GM12801 (cell line): ENCODE data around the gene SHLD1.

Experiments
- CTCF ChIP-seq: IDR thresholded peaks from one replicate; pipeline ENCODE4 v1.5.1; 2011; ENCODE audit warnings: control low read depth; ENCODE audit not compliant: insufficient read length; ENCODE audit errors: extremely low read depth

The SHLD1 gene

DNA sequence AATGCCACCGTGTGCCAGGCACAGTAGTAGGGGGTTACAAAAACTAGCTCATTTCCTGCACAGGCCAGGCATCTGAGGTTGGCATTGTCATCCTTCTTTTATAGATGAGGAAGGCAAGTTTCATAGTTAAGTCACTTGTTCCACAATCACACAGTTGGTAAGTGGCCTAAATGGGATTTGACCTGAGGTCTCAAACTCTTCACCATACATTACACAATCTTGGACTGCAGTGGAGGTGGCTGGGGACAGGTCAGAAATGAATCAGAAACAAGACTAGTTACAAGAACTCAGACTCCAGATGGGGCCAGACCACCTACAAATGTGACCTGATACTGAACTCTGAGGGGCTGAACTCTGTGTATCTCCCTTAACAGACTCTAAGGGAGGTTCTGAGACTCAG is 150.7 kb downstream of the SHLD1 start:
- no peak for TF ChIP-seq CTCF

- no peak for TF ChIP-seq CTCF
Measured at GRCh38 chr20:5908981-5909380, 158.8 kb downstream of the SHLD1 start.

GRCh38 chr20:5910186-5910585 is 160.0 kb downstream of the SHLD1 start:
- no peak for TF ChIP-seq CTCF

GRCh38 chr20:5913166-5913565 is 163.0 kb downstream of the SHLD1 start:
- no peak for TF ChIP-seq CTCF
